BJ (cell line): ENCODE data around the gene TPRX1. TPM values are rescaled to one million over a fixed set of nuclear protein-coding genes. Genes with fewer than 3 reads are reported as not detected.

Experiments used
- CTCF ChIA-PET: fragments of 350-600 bp; formaldehyde crosslinking; extraction: SDS; loops from one replicate; lab custom pipeline; 2021; ENCODE audit warnings: antibody characterized with exemption, inconsistent platforms; lab: Yijun Ruan, JAX
- POLR2A ChIA-PET: fragments of 300-600 bp; sonication (Branson Sonifier 250); formaldehyde crosslinking; extraction: SDS; loops from one replicate; lab custom pipeline; 2021; ENCODE audit warnings: antibody characterized with exemption; lab: Charles Lee
- DNase-seq: peaks from one replicate; pipeline ENCODE4 v3.0.0-alpha.2; 2011; ENCODE audit warnings: low read depth
- H3K27me3 ChIP-seq: 2 replicates; pipeline ENCODE4 v1.6.0; 2011; ENCODE audit warnings: low read length; ENCODE audit not compliant: control insufficient read depth, insufficient read depth
- H3K36me3 ChIP-seq: 2 replicates; pipeline ENCODE4 v1.5.1; 2011; ENCODE audit warnings: low read length; ENCODE audit not compliant: control insufficient read depth, insufficient read depth
- H3K4me3 ChIP-seq: 2 replicates; pipeline ENCODE4 v1.5.1; 2011; ENCODE audit warnings: low read depth, mild to moderate bottlenecking, control low read depth, low read length
- CTCF ChIP-seq: IDR thresholded peaks from 2 replicates; pipeline ENCODE4 v1.5.1; 2011; ENCODE audit warnings: low read depth, mild to moderate bottlenecking, control low read depth, inconsistent platforms, low read length, moderate library complexity; ENCODE audit not compliant: insufficient read depth
- polyA plus RNA-seq: library from polyadenylated mRNA; depleted of rRNA; stranded (reverse); fragments of >200 nt; gene quantifications from 2 replicates; pipeline ENCODE4 v1.2.3, GENCODE V29; 2011

Gene TPRX1
- polyA plus RNA-seq, 1 experiment, result not detected

DNA sequence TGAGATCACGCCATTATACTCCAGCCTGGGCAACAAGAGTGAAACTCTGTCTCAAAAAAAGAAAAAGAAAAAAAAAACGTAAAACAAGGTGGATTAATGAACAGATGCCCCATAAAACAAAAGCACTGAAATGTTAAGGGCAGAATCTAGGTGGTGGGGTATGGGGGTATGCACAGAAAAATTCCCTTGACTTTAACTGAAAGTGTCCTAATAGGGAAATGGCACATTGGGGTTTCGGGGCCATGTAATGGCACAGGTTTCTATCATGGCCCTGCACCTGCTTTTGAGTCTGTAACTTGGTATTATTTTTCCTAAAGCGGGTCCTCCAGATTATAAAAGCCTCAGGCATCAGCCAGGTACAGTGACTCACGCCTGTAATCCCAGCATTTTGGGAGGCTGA, 42.8 kb downstream of the TPRX1 start:
- DNase-seq, result no peak
- ChIA-PET POLR2A (no interaction called here), CTCF (no interaction called here)
- Histone ChIP-seq H3K36me3 (peaks cover 12% of the 10 kb centered on the region), H3K4me3 (no peak overlapping the region), H3K27me3 (no peaks in the 10 kb centered on the region)
- TF ChIP-seq CTCF, result no peak

DNA sequence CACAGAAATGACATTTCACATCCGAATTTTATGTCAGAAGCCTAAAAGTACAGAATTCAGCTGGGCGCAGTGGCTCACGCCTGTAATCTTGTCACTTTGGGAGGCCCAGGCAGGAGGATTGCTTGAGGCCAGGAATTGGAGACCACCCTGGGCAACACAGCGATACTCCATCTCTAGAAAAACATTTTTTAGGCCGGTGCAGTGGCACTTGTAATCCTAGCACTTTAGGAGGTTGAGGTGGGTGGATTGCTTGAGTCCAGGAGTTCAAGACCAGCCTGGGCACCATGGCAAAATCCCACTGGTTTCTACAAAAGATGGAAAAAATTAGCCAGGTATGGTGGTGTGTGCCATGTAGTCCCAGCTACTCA, 43.7 kb downstream of the TPRX1 start:
- Histone ChIP-seq H3K4me3 (no peak overlapping the region), H3K36me3 (peaks cover 21% of the 10 kb centered on the region), H3K27me3 (no peaks in the 10 kb centered on the region)
- no peak for TF ChIP-seq CTCF
- POLR2A ChIA-PET, result interaction anchor here (0.6 kb wide), 1 partner anchor 1233 kb away, joined by 3 read pairs; the partner anchor contains the start of gene RUVBL2
- CTCF ChIA-PET, result no interaction called here
- no peak for DNase-seq

- H3K4me3 ChIP-seq, result no peak overlapping the region
- ChIA-PET POLR2A (no interaction called here), CTCF (interaction anchor here (0.6 to 1.1 kb wide), 3 partner anchors 8 to 33 kb away, joined by 3 to 7 read pairs (median 4); no protein-coding TSS in a partner anchor)
- no peaks in the 10 kb centered on the region for H3K27me3 ChIP-seq
- TF ChIP-seq CTCF, result no peak
- DNase-seq, result no peak
- peaks cover 28% of the 10 kb centered on the region for H3K36me3 ChIP-seq
Observed at GRCh38 chr19:47758443-47758804, 45.9 kb downstream of the TPRX1 start.

DNA sequence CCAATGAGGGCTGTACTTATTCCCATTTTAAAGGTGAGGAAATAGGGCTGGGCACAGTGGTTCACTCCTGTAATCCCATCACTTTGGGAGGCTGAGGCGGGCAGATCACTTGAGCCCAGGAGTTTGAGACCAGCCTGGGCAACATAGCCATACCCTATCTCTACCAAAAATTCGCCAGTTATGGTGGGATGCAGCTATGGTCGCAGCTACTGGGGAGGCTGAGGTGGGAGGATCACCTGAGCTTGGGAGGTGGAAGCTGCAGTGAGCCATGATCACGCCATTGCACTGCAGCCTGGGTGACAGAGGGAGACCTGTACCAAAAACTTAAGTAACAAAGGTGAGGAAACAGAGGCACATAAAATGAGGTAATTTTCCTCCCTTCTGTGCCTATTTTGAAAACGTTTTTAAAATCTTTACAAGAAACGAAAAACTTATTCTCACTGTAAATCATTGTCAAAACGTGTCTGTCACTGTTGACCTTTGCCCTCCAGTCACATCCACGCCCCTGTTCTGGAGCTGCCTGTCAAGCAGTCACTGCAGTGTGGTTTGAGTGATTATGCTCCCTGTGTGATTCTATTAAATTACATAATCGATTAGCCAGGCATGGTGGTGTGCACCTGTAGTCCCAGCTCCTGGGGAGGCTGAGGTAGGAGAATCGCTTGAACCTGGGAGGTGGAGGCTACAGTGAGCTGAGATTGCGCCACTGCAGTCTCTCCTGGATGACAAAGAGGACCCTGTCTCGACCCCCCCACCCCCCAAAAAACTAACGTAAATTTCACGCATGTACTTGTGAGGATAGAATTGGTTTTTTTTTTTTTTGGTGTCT, 46.5 kb downstream of the TPRX1 start:
- no peak for DNase-seq
- ChIA-PET CTCF (interaction anchor here (0.6 to 1.1 kb wide), 4 partner anchors 9 to 34 kb away, joined by 3 to 7 read pairs (median 4); no protein-coding TSS in a partner anchor), POLR2A (no interaction called here)

More for the DNA sequence above, 46.5 kb downstream of the TPRX1 start:
- Histone ChIP-seq H3K27me3 (no peaks in the 10 kb centered on the region), H3K4me3 (no peak overlapping the region), H3K36me3 (peaks cover 31% of the 10 kb centered on the region)
- no peak for TF ChIP-seq CTCF
